Spleen (tissue), 11 donors: ENCODE data around the gene UBE2QL1. TPM values are rescaled to one million over a fixed set of nuclear protein-coding genes. Genes with fewer than 3 reads are reported as not detected.

Experiments used
- DNase-seq: peaks from one replicate; pipeline ENCODE4 v3.0.0-alpha.2; 2020
- H3K27ac ChIP-seq, 8 donors: fragments of 200-600 bp; sonication (generic) in 7 of 8; 1 replicate in 4 of 8; 2 replicates in 4 of 8; pipeline versions ENCODE4 v1.5.0 to v1.8.0; 2016 to 2021; ENCODE audit warnings: inconsistent platforms in 4 of 8, mild to moderate bottlenecking in 4 of 8, moderate library complexity in 1 of 8
- H3K27me3 ChIP-seq, 7 donors: fragments of 200-600 bp; sonication (generic) in 6 of 7; replicated peaks in 1 of 7; 1 replicate in 4 of 7; 2 replicates in 3 of 7; pipeline versions ENCODE4 v1.5.0 to v1.8.0; 2016 to 2021; ENCODE audit warnings: inconsistent platforms in 3 of 7, mild to moderate bottlenecking in 1 of 7
- H3K36me3 ChIP-seq, 6 donors: fragments of 200-600 bp; sonication (generic) in 5 of 6; 1 replicate in 4 of 6; 2 replicates in 2 of 6; pipeline versions ENCODE4 v1.5.0 to v1.8.0; 2016 to 2021; ENCODE audit warnings: inconsistent platforms in 2 of 6
- H3K4me1 ChIP-seq, 6 donors: fragments of 200-600 bp; sonication (generic) in 5 of 6; 1 replicate in 3 of 6; 2 replicates in 3 of 6; pipeline versions ENCODE4 v1.5.0 to v1.8.0; 2016 to 2021; ENCODE audit warnings: inconsistent platforms in 3 of 6
- H3K4me3 ChIP-seq, 8 donors: fragments of 200-600 bp; sonication (generic) in 7 of 8; 1 replicate in 4 of 8; 2 replicates in 4 of 8; pipeline versions ENCODE4 v1.5.0 to v1.8.0; 2016 to 2021; ENCODE audit warnings: inconsistent platforms in 4 of 8, mild to moderate bottlenecking in 4 of 8, moderate library complexity in 2 of 8
- H3K9me3 ChIP-seq, 8 donors: fragments of 200-600 bp; sonication (generic) in 7 of 8; 1 replicate in 4 of 8; 2 replicates in 4 of 8; pipeline versions ENCODE4 v1.5.0 to v1.8.0; 2016 to 2021; ENCODE audit warnings: inconsistent platforms in 4 of 8
- CTCF ChIP-seq, 11 experiments: fragments of 200-600 bp in 7 of 11; fragments of 450-650 bp in 4 of 11; sonication (generic) in 4 of 11; IDR thresholded peaks in 8 of 11; conservative IDR thresholded peaks in 3 of 11; 1 replicate in 7 of 11; 2 replicates in 4 of 11; pipeline versions ENCODE4 v1.4.0 to v1.8.0; 2016 to 2021; ENCODE audit warnings: antibody characterized with exemption in 11 of 11, inconsistent platforms in 4 of 11, mild to moderate bottlenecking in 1 of 11
- POLR2A ChIP-seq, 3 donors: fragments of 450-650 bp; IDR thresholded peaks; one replicate each; pipeline ENCODE4 v1.5.1; 2017; ENCODE audit warnings: antibody characterized with exemption in 3 of 3, mild to moderate bottlenecking in 1 of 3
- POLR2AphosphoS5 ChIP-seq, 3 donors: sonication (generic); formaldehyde crosslinking; IDR thresholded peaks; one replicate each; pipeline ENCODE4 v1.5.1; 2017; ENCODE audit warnings: antibody characterized with exemption in 3 of 3
- WGBS, 5 donors: extraction: QIAGEN DNeasy Blood & Tissue Kit in 3 of 5; methylation state at CpG; one replicate each; pipeline versions ENCODE4 v1.1.5 to v1.1.7; 2013 to 2018; 5-methylcytosine and 5-hydroxymethylcytosine counted together
- intact Hi-C: fragments of 100-400 bp; cut with DNase I; formaldehyde crosslinking; loops from one replicate; pipeline ENCODE4 v1.15.0; 2023; ENCODE audit warnings: low total_unique reads
- polyA plus RNA-seq, 3 donors: library from polyadenylated mRNA; stranded (reverse); fragments of 200-250 nt; gene quantifications; one replicate each; pipeline ENCODE4 v1.2.1, GENCODE V29; 2013
- total RNA-seq, 7 donors: library from RNA; depleted of rRNA in 3 of 7; stranded (reverse); fragments of >200 nt in 3 of 7; fragmentation: NEBNext Ultra II Directional in 4 of 7; extraction: Animal tissue kit (Norgen Biotek cat#: 25700) in 4 of 7; gene quantifications; one replicate each; pipeline versions ENCODE4 v1.1.0 to v1.2.1, GENCODE V29; 2016 to 2021
- donor health status: healthy with polysubstance abuse.
- donor health status: DM: no; HTN: no; CAD: no; lungs with moderate emphysema.
- donor health status: DM: no; HTN: no; CAD: no.
- donor health status: Bipolar disorder and iron deficiency.
- donor health status: healthy.
- donor health status: DM: no; HTN: no; CAD: no.
- donor health status: DM: yes; HTN: yes; CAD: no.

The UBE2QL1 gene
- total and polyA plus RNA-seq, 10 donors, result 0.03 to 0.77 (median 0.20) TPM; not detected in 1

- no peak for TF ChIP-seq POLR2A (IDR thresholded peaks at IDR 0.05)
- no peak for TF ChIP-seq CTCF (IDR thresholded peaks at IDR 0.05 in 8 of 11, conservative IDR thresholded peaks at IDR 0.05 in 3 of 11)
- TF ChIP-seq POLR2AphosphoS5 (IDR thresholded peaks at IDR 0.05), result no peak
- Histone ChIP-seq H3K4me1 (no peaks in the 10 kb centered on the region), H3K27me3 (peaks cover 0 to 46% (median 0%) of the 10 kb centered on the region in 7 donors), H3K4me3 (no peak overlapping the region), H3K9me3 (peaks cover 0 to 8% (median 0%) of the 10 kb centered on the region in 8 donors), H3K36me3 (no peaks in the 10 kb centered on the region), H3K27ac (no peak overlapping the region)
- 64 to 100% (median 96%) methylated on average over 1 of the region's 1 CpG for WGBS, 5 donors
- no peak for DNase-seq
- intact Hi-C loops, result no loop called here
Observed at GRCh38 chr5:6471252-6471651, 22.6 kb downstream of the UBE2QL1 start.

DNA sequence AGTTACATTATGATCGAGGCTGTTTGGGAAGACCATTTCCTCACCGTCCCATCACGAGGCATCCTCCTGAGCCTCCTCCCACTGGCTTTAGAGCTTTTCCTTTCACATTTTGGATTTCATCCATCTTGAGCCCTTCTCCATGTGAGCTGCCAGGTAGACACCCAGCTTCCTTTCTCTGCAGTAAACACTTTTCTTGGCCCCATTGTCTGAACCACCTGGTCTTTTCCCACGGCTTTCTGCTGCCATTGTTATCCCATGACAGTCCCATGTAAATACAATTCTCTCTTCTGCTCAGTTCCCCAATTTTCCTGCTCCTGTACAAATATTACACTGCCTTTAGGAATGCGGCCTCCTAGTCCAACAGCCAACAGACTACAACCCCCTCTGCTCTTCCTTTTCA lies 24.1 kb downstream of the UBE2QL1 start:
- H3K27me3 ChIP-seq, result peaks cover 0 to 39% (median 0%) of the 10 kb centered on the region in 7 donors
- 80 to 85% (median 84%) methylated on average over 5 of the region's 5 CpGs for WGBS, 5 donors
- H3K4me3 ChIP-seq, result no peak overlapping the region
- TF ChIP-seq POLR2A (IDR thresholded peaks at IDR 0.05), result no peak
- TF ChIP-seq POLR2AphosphoS5 (IDR thresholded peaks at IDR 0.05), result no peak
- TF ChIP-seq CTCF (IDR thresholded peaks at IDR 0.05 in 8 of 11, conservative IDR thresholded peaks at IDR 0.05 in 3 of 11), result no peak
- no peaks in the 10 kb centered on the region for H3K4me1 ChIP-seq
- H3K9me3 ChIP-seq, result peaks cover 0 to 8% (median 0%) of the 10 kb centered on the region in 8 donors
- no peak overlapping the region for H3K27ac ChIP-seq
- intact Hi-C loops, result no loop called here
- no peaks in the 10 kb centered on the region for H3K36me3 ChIP-seq
- no peak for DNase-seq

GRCh38 chr5:6473284-6473683 lies 24.6 kb downstream of the UBE2QL1 start:
- Histone ChIP-seq H3K9me3 (peaks cover 0 to 8% (median 0%) of the 10 kb centered on the region in 8 donors), H3K36me3 (no peaks in the 10 kb centered on the region), H3K27ac (no peak overlapping the region), H3K27me3 (peaks cover 0 to 34% (median 0%) of the 10 kb centered on the region in 7 donors), H3K4me1 (no peaks in the 10 kb centered on the region), H3K4me3 (no peak overlapping the region)
- 88 to 96% (median 91%) methylated on average over 6 of the region's 6 CpGs for WGBS, 5 donors
- intact Hi-C loops, result no loop called here
- no peak for TF ChIP-seq POLR2A (IDR thresholded peaks at IDR 0.05)
- no peak for TF ChIP-seq CTCF (IDR thresholded peaks at IDR 0.05 in 8 of 11, conservative IDR thresholded peaks at IDR 0.05 in 3 of 11)
- TF ChIP-seq POLR2AphosphoS5 (IDR thresholded peaks at IDR 0.05), result no peak
- DNase-seq, result no peak

DNA sequence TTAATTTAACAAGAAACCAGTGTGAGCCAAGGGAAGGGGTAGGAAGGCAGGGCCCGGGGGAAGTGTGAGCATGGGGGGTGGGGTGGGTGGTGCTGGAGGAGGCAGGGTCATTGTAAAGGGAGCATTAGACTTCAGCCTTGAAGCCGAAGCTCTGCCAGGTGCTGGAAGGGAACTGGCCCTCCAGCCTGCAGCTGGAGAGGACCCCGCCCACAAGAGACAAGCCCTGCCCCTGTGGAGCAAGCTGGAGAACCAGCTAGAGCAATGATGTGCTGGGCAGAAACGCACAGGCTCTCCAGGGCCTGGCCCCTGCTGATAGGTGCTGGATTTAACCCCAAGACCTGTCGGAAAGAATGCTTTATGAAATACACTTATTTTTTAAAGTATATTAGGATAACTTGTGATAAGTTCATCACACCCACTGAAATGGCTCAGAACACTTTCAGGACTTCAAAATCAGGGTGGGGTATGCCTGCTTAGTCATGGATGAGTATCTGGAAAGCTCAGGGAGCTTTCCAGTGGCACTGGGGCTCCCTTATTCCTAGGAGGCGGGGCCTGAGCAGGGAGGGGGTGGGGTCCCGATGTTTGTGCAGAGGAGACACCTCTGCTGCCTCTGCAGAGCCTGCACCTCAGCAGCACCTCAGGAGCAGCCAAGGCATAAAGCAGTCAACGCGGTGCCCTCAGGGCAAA lies 27.1 kb downstream of the UBE2QL1 start:
- intact Hi-C loops, result no loop called here
- peaks cover 0 to 13% (median 0%) of the 10 kb centered on the region in 7 donors for H3K27me3 ChIP-seq
- no peaks in the 10 kb centered on the region for H3K36me3 ChIP-seq
- peaks cover 0 to 7% (median 0%) of the 10 kb centered on the region in 6 donors for H3K4me1 ChIP-seq
- peaks cover 0 to 8% (median 0%) of the 10 kb centered on the region in 8 donors for H3K9me3 ChIP-seq
- TF ChIP-seq POLR2A (IDR thresholded peaks at IDR 0.05) (no peak), CTCF (IDR thresholded peaks at IDR 0.05 in 8 of 11, conservative IDR thresholded peaks at IDR 0.05 in 3 of 11) (no peak), POLR2AphosphoS5 (IDR thresholded peaks at IDR 0.05) (no peak)
- 56 to 66% (median 64%) methylated on average over 8 to 9 of the region's 9 CpGs for WGBS, 5 donors
- no peak for DNase-seq
- H3K27ac ChIP-seq, result no peak overlapping the region
- H3K4me3 ChIP-seq, result no peak overlapping the region
